Cerebellar nuclear complex (tissue), 1 donor: ENCODE data around the gene SHD.
"Not testable (repeated sequence)": the region's sequence is repeated elsewhere in the genome, so short reads cannot be mapped to it uniquely, and the experiment has no call there.

Experiments used
- DNase-seq, 2 experiments: peaks; one replicate each; lab custom pipeline; 2025; lab: John Stamatoyannopoulos, UW

Gene SHD, protein sequence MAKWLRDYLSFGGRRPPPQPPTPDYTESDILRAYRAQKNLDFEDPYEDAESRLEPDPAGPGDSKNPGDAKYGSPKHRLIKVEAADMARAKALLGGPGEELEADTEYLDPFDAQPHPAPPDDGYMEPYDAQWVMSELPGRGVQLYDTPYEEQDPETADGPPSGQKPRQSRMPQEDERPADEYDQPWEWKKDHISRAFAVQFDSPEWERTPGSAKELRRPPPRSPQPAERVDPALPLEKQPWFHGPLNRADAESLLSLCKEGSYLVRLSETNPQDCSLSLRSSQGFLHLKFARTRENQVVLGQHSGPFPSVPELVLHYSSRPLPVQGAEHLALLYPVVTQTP

DNA sequence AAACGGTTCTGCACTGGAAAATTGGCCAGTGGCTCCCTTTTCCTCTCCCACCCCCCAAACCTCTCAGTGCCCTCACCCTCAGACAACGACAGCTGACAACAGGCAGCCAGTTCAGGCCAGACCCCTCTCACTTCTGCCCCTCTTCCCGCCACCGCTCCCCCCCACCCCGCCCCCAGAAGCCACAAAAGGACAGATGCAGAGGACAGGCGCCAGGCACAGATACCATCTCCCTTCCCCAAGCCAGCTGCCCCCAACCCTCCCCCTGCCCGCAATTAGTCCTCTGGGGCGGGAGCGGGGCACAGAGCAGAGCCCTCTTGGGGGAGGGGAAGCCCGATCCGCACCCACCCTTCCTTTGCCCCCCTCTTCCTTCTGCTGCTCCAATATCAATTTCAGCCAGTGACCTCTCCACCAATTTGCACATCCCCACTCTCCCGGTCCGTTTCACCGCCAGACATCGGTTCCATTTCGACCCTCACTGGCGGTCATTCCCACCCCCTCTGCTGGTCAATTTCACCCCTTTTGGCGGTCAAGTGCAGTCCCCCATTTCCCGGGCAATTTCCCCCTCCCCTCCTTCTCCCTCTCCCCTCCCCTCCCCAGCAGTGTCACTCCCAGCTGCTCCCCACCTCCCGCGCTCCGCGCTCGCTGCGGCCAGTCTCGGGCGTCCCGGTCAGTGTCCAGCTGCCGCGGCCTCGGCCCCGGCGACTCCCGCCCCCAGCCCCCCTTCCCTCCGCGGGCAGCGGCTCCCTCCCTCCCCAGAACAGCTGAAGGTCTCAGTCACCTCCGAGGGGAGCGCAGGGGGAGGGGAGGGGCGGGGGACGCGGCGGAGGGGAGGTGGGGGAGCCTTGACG, at the start of gene SHD:
TSS of gene SHD (plus strand) at position 848 of the 848 bp plus-strand sequence. CDS start 798 bp downstream, outside the sequence.
- no peak for DNase-seq

- not testable (repeated sequence) for DNase-seq
Measured at GRCh38 chr19:4230237-4230636, 48.8 kb upstream of the SHD start.

DNA sequence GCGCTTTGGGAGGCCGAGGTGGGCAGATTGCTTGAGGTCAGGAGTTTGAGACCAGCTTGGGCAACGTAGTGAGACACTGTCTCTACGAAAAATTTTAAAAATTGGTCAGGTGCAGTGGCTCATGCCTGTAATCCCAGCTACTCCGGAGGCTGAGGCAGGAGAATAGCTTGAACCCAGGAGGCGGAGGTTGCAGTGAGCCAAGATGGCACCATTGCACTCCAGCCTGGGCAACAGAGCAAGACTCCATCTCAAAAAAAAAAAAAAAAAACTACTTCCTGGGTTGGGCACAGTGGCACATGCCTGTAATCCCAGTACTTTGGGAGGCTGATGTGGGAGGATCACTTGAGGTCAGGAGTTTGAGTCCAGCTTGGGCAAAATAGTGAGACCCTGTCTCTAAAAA, 47.5 kb upstream of the SHD start:
- not testable (repeated sequence) for DNase-seq

DNA sequence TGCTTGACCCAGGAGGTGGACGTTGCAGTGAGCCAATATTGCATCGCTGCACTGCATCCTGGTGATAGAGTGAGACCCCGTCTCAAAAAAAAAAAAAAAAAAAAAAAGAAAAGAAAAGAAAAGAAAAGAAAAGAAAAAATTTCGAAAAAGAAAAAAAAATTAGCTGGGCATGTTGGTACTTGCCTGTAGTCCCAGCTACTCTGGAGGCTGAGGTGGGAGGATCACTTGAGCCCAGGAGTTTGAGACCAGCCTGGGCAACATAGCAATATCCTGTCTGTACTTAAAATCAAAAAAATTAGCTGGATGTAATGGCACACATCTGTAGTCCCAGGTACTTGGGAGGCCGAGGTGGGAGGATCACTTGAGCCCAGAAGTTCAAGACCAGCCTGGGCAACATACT, 46.9 kb upstream of the SHD start:
- not testable (repeated sequence) for DNase-seq

GRCh38 chr19:4232614-4233281, 46.3 kb upstream of the SHD start:
- DNase-seq, result no peak

DNA sequence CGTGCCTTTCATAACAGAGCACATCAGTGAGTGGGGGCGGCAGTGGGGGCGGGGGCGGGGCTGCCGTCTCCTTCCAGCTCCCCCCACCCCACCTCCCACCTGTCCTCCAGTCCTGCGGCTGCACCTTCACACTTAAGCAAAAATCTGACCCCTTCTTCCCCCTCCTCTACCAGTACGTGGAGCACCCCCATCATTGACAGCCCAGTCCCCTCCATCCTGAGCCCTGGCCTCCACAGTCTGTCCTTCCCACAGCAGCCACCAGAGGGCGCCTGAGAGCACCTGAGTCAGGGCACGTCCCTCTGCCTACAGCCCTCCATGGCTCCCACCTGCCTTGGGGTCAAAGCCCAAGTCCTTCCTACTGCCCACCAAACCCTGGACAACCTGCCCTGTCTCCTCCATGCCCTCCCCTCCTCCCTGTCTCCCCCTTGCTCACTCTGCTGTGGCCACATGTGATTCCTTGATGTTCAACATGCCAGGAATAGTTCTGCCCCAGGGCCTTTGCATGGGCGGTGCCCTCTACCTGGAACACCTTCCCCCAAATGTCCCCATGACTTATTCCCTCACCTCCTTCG, 45.7 kb upstream of the SHD start:
- no peak for DNase-seq

DNA sequence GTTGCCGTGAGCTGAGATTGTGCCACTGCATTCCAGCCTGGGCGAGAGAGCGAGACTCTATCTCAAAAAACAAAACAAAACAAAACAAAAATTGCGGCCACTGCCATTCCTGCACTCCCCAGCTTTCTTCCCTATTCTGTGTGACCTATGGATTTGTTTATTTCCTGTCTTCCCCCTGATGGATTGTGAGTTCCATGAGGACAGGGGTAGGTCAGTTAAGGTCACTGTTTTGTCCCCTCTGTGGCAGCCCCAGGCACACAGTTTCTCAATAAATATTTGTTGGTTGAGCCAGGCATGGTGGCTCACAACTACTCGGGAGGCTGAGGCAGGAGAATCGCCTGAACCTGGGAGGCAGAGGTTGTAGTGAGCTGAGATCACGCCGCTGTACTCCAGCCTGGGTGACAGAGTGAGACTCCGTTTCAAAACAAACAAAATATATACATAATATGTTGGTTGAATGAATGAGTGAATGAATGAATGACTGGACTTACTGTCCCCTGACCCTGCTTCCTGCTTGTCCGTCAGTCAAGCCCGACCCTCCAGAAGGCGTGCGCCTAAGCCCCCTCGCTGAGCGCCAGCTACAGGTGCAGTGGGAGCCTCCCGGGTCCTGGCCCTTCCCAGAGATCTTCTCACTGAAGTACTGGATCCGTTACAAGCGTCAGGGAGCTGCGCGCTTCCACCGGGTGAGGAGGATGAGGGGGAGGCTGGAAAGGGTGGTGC, 44.8 kb upstream of the SHD start:
- no peak for DNase-seq

DNA sequence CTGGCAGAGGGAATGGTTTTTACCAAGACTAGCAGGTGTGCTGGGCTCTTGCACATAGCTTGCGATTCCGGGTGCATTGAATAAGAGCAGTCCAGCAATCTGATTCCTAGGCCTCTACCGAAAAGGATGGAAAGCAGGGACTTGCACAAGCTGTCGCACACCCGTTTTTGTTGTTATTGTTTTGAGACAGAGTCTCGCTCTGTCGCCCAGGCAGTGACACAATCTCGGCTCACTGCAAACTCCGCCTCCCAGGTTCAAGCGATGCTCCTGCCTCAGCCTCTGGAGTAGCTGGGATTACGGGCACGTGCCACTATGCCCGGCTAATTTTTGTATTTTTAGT, 44.2 kb upstream of the SHD start:
- DNase-seq, result no peak

DNA sequence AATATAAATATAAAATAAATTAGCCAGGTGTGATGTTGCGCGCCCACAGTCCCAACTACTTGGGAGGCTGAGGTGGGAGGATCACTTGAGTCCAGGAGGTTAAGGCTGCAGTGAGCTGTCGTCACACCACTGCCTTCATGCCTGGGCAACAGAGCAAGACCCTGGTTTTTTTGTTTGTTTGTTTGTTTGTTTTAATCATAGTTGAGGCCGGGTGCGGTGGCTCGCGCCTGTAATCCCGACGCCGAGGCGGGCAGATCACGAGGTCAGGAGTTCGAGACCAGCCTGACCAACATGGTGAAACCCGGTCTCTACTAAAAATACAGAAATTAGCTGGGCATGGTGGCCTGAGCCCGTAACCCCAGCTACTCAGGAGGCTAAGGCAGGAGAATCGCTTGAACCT, 41.6 kb upstream of the SHD start:
- not testable (repeated sequence) for DNase-seq

- DNase-seq, result no peak
Measured at GRCh38 chr19:4238831-4239230, 40.2 kb upstream of the SHD start.

DNA sequence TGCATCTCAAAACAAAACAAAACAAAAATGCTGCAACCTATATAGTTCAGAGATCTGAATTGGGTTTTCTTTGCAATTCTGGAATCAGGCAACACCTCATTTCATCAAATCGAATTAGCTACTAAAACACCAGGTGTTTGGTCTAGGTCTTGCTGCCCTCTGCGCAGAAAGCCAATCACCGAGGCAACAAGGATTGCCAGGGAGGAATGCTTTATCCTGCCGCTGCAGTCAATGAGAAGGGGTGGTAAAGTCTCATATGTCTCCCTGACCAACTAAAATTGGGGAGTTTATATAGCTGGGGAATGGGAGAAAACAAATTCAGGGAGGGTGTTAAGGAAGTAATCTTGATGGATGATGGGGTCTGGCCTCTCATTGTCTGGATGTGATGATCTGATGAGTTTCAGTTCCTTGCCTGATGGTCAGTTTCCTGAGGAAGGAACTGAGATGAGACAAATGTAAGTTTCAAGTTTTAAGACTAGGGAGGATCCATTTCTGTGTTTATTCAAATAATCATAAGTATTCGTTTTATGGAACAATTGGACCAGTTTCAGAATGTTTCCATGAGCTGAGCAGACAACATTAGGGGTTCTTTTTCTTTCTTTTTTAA, 37.1 kb upstream of the SHD start:
- no peak for DNase-seq

GRCh38 chr19:4245938-4246337, 33.1 kb upstream of the SHD start:
- DNase-seq, result not testable (repeated sequence)

- DNase-seq, result peak; percentile 82 to 98
Measured at GRCh38 chr19:4246767-4247593, 32.1 kb upstream of the SHD start, which contains the start of gene YJU2. YJU2 (plus strand) TSS chr19:4247080; CDS start chr19:4247147, 67 bp downstream.

GRCh38 chr19:4256563-4256962, 22.5 kb upstream of the SHD start:
- no peak for DNase-seq

DNA sequence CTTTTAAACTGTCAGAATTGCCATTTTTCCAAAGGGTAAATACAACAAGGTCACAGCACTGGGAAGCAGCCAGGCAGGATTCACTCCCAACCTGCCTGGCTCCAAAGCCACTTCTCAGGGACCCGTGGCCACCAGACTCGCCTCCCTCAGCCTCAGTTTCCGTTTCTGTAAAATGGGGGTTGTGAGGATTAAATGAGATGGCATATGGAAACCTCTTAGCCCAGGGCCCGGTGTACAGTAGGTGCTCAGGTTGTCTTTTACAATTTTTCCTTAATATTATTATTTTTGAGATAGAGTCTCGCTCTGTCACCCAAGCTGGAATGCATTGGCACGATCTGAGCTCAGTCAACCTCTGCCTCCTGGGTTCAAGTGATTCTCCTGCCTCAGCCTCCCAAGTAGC, 22.0 kb upstream of the SHD start:
- DNase-seq, result no peak

DNA sequence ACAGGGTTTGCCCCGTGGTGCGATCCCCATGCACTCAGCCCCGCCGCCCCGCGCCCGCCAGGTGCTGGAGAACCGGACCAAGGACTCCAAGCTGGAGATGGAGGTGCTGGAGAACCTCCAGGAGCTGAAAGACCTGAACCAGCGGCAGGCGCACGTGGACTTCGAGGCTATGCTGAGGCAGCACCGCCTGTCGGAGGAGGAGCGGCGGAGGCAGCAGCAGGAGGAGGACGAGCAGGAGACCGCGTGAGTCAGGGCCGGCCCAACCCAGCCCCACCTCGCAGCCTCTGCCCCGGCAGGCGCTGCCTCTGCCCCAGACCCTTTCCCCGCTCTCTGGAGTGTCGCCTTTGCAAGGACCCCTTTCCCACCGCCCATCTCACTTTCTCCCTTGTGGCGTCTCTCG, 20.9 kb upstream of the SHD start:
- DNase-seq, result no peak

DNA sequence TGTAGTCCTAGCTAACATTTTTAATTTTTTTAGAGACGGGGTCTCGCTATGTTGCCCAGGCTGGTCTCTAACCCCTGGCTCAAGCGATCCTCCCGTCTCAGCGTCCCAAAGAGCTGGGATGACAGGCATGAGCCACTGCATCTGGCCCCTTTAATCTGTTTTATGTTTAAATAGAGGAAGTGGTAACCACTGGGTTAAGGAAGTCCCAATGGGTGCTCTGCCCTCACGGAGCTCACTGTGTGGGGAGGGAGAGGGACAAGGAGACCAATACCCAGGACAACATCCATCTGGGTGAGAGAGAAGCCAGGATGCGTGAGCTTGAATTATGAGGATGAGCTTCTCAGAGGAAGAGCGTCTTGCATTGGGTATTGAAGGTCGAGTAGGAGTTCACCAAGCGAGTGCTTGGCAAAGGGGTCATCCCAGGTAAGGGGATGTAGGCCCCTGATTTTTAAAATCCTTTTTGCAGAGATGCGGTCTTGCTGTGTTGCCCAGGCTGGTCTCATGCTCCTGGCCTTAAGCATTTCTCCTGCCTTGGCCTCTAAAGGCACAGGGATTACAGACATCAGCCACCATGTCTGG, 18.4 kb upstream of the SHD start:
- DNase-seq, result no peak

GRCh38 chr19:4264812-4265211, 14.3 kb upstream of the SHD start:
- no peak for DNase-seq

GRCh38 chr19:4266253-4267000, 12.6 kb upstream of the SHD start:
- DNase-seq, result no peak
